ENCODE measurements around the gene ACSF3.

- TF ChIP-seq CSDC2 (CRISPR knock-in tag; IDR thresholded peaks at IDR 0.05) (no peak), CREB5 (CRISPR knock-in tag; IDR thresholded peaks at IDR 0.05; ENCODE audit: low read depth) (no peak), RARB (CRISPR knock-in tag; IDR thresholded peaks at IDR 0.05) (no peak), ZFP3 (CRISPR knock-in tag; IDR thresholded peaks at IDR 0.05) (no peak)
These were observed 1.2 kb downstream of the ACSF3 start for GRCh38 chr16:89094880-89095258.

All from SK-N-SH treated with all-trans-retinoic acid at 6 μM for 48 hours (cell line).